ENCODE results near the gene NAGPA. TPM values are rescaled to one million over a fixed set of nuclear protein-coding genes. Genes with fewer than 3 reads are reported as not detected.

NAGPA gene
- total and polyA plus RNA-seq, 2 of the 13 experiments (the other 11 are each of a cell fraction or from before 2014, with no cell fraction given) = 27.1 to 60.3 TPM

DNA sequence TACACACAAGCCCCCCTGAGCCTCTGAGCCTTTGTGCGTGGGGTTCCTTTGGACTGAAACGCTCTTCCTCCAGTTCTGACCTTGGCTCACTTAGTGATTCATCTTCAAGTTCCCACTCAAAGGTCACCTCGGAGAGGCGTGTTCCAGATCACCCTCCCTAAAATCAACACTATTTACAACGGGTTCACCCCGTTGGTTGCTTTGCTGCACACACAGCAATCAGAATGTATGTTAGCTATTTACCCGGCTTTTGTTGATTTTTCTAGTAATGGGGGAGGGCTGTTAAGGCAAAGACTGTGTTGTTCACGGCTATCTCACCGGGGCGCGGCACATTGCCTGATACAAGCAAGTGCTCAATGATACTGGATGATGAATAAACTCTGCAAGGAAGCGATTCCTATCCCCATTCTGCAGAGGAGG lies 977 bp downstream of the NAGPA start:
- peak; percentile 77 for DNase-seq (ENCODE audit: low spot score)
- peak; percentile 6 for ATAC-seq
- Histone ChIP-seq H3K9me3 (ENCODE audit: low read length) (no peaks in the 10 kb centered on the region), H3K4me3 (replicated peaks in 1 of 3; ENCODE audit: insufficient read depth in 1 of 3, low read depth in 2 of 3, low read length in 3 of 3) (peak overlapping the region; percentile 77 to 91 (median 78)), H3K27ac (ENCODE audit: extremely low read length, insufficient read depth, low read length) (peak overlapping the region; percentile 98), H3K79me2 (ENCODE audit: insufficient read depth, low read length) (peaks cover 14% of the 10 kb centered on the region), H3K4me1 (ENCODE audit: insufficient read depth, low read length) (peaks cover 51% of the 10 kb centered on the region), H3K9ac (ENCODE audit: insufficient read depth, low read depth, low read length) (peak overlapping the region; percentile 94), H4K20me1 (ENCODE audit: insufficient read depth, low read length) (no peaks in the 10 kb centered on the region), H3K36me3 (replicated peaks in 1 of 2; ENCODE audit: control insufficient read depth in 1 of 2, insufficient read depth in 2 of 2, low read length in 2 of 2) (peaks cover 17 to 31% of the 10 kb centered on the region in 2 experiments; a peak in 4 of 5 replicates), H2AFZ (ENCODE audit: low read length) (no peak overlapping the region), H3K27me3 (ENCODE audit: control insufficient read depth in 1 of 2, insufficient read depth in 2 of 2, low read length in 2 of 2) (no peaks in the 10 kb centered on the region; a peak in 1 of 5 replicates), H3K4me2 (ENCODE audit: low read depth, low read length) (peak overlapping the region; percentile 94)
- intact Hi-C loops (cut with micrococcal nuclease; ENCODE audit: unreplicated experiment) = no loop called here
- POLR2A ChIA-PET = interaction anchor here (0.6 to 4.4 kb wide), 8 partner anchors 39 to 298 kb away, joined by 3 to 27 read pairs (median 7); partner anchors contain the start of genes ALG1, EEF2KMT and SEC14L5
- CTCF ChIA-PET (ENCODE audit: low intra/inter-chr PET ratio, low total read pairs) = no interaction called here
- in situ Hi-C loops (cut with HindIII; ENCODE audit: extremely low pct_ligation_motif_present, low pct_unique_long_range_greater_than_20kb) = no loop called here
- 5% methylated on average over 12 of the region's 12 CpGs for WGBS (ENCODE audit: low lambda C conversion rate)
- TSS peak; percentile 58 for BruUV-seq (replicated peaks)
- FAIRE-seq = peak; percentile 40
- TF ChIP-seq GZF1 (CRISPR knock-in tag; IDR thresholded peaks at IDR 0.05) = no peak
- TF ChIP-seq ZNF329 (CRISPR knock-in tag; IDR thresholded peaks at IDR 0.05; ENCODE audit: low read depth) = no peak
- TF ChIP-seq CREM (IDR thresholded peaks at IDR 0.05) = peak; percentile 55; the same call in 1 of the 2 replicates
- no peak for TF ChIP-seq CREM (CRISPR knock-in tag; IDR thresholded peaks at IDR 0.05)
- no peak; the same call in 1 of the 2 replicates for TF ChIP-seq ZNF33B (CRISPR knock-in tag; IDR thresholded peaks at IDR 0.05)
- TF ChIP-seq ZNF333 (CRISPR knock-in tag; IDR thresholded peaks at IDR 0.05; ENCODE audit: borderline replicate concordance) = no peak
- no peak for TF ChIP-seq GLI4 (CRISPR knock-in tag; IDR thresholded peaks at IDR 0.05; ENCODE audit: borderline replicate concordance)
- no peak for TF ChIP-seq ZNF34 (CRISPR knock-in tag; IDR thresholded peaks at IDR 0.05; ENCODE audit: borderline replicate concordance)
- TF ChIP-seq GATAD1 (CRISPR knock-in tag; IDR thresholded peaks at IDR 0.05) = no peak; the same call in none of the 2 replicates
- TF ChIP-seq NFYB (CRISPR knock-in tag; IDR thresholded peaks at IDR 0.05) = no peak; the same call in 1 of the 2 replicates
- TF ChIP-seq, protein P1, sequence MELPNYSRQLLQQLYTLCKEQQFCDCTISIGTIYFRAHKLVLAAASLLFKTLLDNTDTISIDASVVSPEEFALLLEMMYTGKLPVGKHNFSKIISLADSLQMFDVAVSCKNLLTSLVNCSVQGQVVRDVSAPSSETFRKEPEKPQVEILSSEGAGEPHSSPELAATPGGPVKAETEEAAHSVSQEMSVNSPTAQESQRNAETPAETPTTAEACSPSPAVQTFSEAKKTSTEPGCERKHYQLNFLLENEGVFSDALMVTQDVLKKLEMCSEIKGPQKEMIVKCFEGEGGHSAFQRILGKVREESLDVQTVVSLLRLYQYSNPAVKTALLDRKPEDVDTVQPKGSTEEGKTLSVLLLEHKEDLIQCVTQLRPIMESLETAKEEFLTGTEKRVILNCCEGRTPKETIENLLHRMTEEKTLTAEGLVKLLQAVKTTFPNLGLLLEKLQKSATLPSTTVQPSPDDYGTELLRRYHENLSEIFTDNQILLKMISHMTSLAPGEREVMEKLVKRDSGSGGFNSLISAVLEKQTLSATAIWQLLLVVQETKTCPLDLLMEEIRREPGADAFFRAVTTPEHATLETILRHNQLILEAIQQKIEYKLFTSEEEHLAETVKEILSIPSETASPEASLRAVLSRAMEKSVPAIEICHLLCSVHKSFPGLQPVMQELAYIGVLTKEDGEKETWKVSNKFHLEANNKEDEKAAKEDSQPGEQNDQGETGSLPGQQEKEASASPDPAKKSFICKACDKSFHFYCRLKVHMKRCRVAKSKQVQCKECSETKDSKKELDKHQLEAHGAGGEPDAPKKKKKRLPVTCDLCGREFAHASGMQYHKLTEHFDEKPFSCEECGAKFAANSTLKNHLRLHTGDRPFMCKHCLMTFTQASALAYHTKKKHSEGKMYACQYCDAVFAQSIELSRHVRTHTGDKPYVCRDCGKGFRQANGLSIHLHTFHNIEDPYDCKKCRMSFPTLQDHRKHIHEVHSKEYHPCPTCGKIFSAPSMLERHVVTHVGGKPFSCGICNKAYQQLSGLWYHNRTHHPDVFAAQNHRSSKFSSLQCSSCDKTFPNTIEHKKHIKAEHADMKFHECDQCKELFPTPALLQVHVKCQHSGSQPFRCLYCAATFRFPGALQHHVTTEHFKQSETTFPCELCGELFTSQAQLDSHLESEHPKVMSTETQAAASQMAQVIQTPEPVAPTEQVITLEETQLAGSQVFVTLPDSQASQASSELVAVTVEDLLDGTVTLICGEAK (IDR thresholded peaks at IDR 0.05) = no peak
- TF ChIP-seq, protein P1 (CRISPR knock-in tag; IDR thresholded peaks at IDR 0.05) = no peak
- no peak for TF ChIP-seq ZNF615 (CRISPR knock-in tag; IDR thresholded peaks at IDR 0.05; ENCODE audit: borderline replicate concordance)
- no peak for TF ChIP-seq NCOA5 (CRISPR knock-in tag; IDR thresholded peaks at IDR 0.05)
- peak; percentile 37; the same call in 1 of the 2 replicates for TF ChIP-seq SP5 (CRISPR knock-in tag; IDR thresholded peaks at IDR 0.05; ENCODE audit: borderline replicate concordance, low read depth)
- TF ChIP-seq ZNF883 (CRISPR knock-in tag; IDR thresholded peaks at IDR 0.05; ENCODE audit: not compliant biosample characterization) = no peak
- 0 out of 2 replicates have a peak, but pooled peaks have one; percentile 46 for TF ChIP-seq ZNF605 (CRISPR knock-in tag; IDR thresholded peaks at IDR 0.05)
- 0 out of 2 replicates have a peak, but pooled peaks have one; percentile 20 for TF ChIP-seq REPIN1 (CRISPR knock-in tag; IDR thresholded peaks at IDR 0.05; ENCODE audit: borderline replicate concordance, low read depth)

Measured in HepG2 (cell line).